Measurements from ENCODE around the gene CX3CR1. TPM values are rescaled to one million over a fixed set of nuclear protein-coding genes. Genes with fewer than 3 reads are reported as not detected.

Gene CX3CR1, protein sequence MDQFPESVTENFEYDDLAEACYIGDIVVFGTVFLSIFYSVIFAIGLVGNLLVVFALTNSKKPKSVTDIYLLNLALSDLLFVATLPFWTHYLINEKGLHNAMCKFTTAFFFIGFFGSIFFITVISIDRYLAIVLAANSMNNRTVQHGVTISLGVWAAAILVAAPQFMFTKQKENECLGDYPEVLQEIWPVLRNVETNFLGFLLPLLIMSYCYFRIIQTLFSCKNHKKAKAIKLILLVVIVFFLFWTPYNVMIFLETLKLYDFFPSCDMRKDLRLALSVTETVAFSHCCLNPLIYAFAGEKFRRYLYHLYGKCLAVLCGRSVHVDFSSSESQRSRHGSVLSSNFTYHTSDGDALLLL
- not detected in 2 replicates for total RNA-seq

DNA sequence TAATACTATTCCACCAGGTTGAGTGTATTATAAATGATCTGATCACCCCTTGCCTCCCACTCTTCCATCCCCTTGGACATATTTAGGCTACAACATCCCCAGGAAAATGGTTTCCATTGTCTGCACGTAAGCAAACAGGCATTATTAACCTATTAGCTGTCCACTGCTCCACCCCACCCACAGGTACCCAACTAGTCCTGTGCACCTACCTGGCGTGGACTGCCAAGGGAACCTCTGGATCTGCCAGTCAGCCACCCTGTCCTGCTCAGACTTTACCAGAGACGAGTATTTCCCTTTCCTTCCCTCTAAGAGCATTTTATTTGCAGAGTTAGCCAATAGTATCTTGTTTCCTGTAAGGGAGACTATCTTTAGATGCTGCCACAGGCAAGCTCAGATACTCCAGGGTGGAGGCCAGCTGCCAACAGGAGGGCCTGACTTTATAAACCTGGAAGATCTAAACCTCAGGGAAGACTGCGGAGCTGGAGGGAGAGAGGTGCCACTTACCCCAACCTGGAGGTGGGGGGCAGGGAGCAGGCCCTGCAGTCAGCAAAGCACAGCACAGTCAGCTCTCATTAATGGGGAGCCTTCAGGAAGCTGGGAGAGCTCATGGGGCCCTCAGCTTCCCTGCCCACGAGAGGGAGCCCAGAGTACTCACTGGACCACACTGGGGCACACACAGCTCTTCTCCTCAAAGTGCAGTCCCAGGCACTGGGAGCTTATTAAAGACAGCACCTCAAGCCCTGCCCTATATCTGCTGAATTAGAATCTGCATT, at the start of gene CX3CR1:
Gene CX3CR1, minus strand, starts transcription at position 292 of the 773 bp plus-strand sequence. CDS start 13,527 bp downstream, outside the sequence.

GRCh38 chr3:39329493-39329892, 49.7 kb upstream of the CX3CR1 start, which contains the start of gene CCR8:
Gene CCR8, plus strand, starts transcription at chr3:39329709. Its CDS starts 2,623 bp downstream, at chr3:39332332.

Other genes with a start within 250 kb of the CX3CR1 start
- under 0.01 and 0.10 TPM in 2 replicates for gene SCN11A, start 228.1 kb downstream of the CX3CR1 start, total RNA-seq
- gene WDR48, start 228.0 kb downstream of the CX3CR1 start, total RNA-seq, result 25.5 and 31.8 TPM in 2 replicates
- 65.7 and 66.9 TPM in 2 replicates for gene GORASP1, start 172.4 kb downstream of the CX3CR1 start, total RNA-seq
- gene TTC21A, start 172.4 kb downstream of the CX3CR1 start, total RNA-seq, result 3.6 and 5.6 TPM in 2 replicates
- gene CSRNP1, start 126.4 kb downstream of the CX3CR1 start, total RNA-seq, result 18.8 and 21.6 TPM in 2 replicates
- not detected in 2 replicates for gene XIRP1, start 87.4 kb downstream of the CX3CR1 start, total RNA-seq
- not detected in 2 replicates for gene CCR8, start 49.7 kb upstream of the CX3CR1 start, total RNA-seq
- gene SLC25A38, start 103.3 kb upstream of the CX3CR1 start, total RNA-seq, result 17.0 and 18.2 TPM in 2 replicates
- 1,084 and 1,090 TPM in 2 replicates for gene RPSA, start 126.7 kb upstream of the CX3CR1 start, total RNA-seq
- 0.19 and 0.65 TPM in 2 replicates for gene MOBP, start 187.6 kb upstream of the CX3CR1 start, total RNA-seq